Activated CD8-positive, alpha-beta memory T cell treated with anti-CD3 and anti-CD28 coated beads, Interleukin-2, amount 50 U/mL, for 1 hour (primary cell): ENCODE measurements around the gene EPHA8.

Source experiments
- DNase-seq: peaks from one replicate; pipeline ENCODE4 v3.0.0-alpha.2; 2020; ENCODE audit errors: extremely low read depth

The EPHA8 gene

GRCh38 chr1:22567197-22567596 lies 3.9 kb downstream of the EPHA8 start:
- no peak for DNase-seq

DNA sequence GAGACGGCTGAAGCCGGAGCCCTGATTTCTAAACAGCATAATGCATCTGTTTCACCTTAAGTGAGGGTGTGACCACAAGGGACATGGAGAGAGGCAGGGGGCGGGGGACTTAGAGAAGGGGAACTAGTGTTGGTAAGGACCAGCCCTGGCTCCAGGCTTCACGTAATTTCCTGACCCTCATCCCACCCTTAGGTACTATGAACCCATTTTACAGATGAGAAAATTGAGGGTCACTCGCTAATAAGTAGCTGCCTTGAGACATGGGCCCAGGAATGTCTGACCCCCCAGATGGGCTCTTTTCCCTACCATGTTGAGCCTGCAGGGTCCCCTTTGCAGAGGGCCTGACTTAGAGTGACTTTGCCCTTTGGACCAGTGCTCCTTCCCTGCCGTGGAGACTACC lies 4.7 kb downstream of the EPHA8 start:
- DNase-seq: no peak

DNA sequence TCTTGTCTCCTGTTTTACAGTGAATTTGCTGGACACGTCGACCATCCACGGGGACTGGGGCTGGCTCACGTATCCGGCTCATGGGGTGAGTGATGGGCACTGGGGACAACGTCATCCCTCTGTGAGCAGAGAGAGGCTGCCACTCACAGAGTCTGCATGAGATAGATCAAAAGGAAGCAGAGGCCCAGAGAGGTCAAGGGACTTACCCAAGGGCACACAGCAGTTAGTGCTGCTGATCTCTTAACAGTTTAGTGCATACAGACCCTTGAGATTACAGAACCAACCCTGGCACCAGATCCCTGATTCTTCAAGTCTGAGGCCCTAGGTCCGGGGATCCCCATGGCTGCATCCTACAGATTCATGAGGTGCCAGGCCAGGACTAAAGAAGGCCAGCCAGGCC lies 6.0 kb downstream of the EPHA8 start:
- DNase-seq: no peak

DNA sequence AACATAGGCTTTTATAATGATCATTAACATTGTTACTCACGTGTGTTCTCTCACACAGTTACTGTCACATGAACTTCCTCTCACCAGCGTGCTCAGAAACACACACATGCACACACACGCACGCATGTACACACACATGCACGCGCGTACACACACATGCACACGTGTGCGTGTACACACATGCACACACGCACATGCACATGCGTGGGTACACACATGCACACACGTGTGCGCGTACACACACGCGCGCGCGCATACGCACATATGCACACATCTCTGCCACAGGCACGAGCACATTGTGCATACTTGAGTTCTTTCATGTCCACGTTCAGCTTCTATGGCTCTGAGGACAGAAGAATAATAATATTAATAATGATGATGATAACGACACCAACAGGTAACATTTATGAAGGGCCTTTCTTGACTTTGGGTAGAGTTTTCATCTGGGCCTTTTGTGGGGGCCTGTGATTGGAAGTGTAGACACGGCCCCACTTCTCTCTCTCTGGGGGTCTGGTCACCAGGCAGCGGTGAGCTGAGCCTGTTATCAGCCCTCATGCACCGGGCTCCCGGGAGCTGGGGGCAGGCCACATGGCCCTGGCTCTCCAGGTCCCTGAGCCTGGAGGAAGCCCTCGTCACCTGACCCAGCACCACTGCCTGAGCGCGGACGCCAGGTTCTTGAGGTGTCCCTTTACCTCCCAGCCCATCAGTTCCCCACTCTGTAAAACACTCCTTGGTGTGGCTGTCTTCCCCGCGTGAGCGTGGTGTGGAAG lies 7.0 kb downstream of the EPHA8 start:
- DNase-seq: no peak

DNA sequence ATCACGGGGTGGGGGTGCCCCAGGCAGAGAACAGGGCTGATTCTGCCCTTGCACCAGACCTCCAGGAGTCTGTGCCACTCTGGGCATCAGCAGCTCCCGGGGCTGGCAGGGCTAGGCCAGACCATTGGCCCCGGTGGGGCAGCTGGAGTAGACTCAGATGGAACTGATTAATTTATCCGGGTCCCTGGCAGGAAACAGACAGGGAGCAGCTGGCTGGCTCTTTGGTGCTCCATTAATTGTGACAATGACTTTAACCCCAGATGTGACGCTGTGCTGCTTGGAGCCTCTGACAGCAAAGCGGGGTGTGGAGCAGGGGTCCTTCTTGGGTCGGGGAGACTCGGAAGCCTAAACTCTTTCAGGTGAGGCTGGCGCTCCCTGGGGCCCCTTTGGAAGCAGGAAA lies 9.5 kb downstream of the EPHA8 start:
- DNase-seq: no peak

DNA sequence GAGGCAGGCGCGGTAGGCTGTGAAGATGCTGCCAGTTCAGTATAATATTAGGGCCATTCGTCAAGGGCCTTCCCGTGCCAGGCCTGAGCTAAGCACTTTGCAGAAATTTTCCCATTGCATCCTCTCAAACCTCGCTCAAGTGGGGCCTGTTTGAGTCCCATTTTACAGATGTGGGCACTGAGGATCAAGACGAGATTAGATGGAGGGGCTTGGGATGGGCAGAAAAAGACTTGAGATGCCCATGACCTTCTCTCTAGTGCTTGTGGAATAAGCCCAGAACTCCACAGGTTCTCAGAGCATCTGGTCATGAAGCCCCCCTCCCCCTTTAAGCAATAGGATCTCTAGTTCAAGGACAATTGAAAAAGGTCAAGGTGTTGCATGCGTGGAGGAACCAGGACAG lies 9.9 kb downstream of the EPHA8 start:
- no peak for DNase-seq

DNA sequence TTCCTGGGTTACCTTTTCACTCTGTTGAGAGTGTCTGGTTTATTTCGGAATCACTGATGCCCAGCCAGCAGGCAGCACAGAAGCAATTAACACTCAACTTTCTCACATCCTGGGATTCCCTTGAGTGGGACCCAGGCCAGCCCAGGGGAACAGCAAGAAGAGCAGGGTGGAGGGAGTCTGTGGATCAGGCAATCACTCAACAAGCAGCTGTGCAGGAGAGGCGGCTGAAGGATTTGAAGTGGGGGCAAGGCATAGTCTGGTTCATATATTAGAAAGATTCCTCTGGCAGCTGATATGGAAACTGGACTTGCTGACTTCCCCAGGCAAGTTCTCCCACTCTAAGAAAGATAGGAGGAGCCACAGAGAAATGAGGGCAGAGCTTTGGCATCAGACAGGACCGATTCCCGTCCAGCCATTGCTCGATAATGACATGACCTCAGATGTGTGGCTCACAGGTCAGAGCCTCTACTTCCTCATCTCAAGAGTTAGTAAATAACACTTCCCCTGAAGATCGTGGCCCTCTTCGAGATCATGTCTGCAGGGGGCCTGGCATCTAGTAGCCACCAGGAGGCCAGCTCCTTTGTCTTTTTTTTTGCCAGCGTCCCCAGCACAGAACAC lies 12.4 kb downstream of the EPHA8 start:
- DNase-seq: no peak

DNA sequence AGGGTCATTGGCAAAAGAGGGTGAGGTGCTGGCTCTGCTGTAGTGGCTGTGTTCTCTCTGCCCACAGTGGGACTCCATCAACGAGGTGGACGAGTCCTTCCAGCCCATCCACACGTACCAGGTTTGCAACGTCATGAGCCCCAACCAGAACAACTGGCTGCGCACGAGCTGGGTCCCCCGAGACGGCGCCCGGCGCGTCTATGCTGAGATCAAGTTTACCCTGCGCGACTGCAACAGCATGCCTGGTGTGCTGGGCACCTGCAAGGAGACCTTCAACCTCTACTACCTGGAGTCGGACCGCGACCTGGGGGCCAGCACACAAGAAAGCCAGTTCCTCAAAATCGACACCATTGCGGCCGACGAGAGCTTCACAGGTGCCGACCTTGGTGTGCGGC lies 12.9 kb downstream of the EPHA8 start:
- no peak for DNase-seq

DNA sequence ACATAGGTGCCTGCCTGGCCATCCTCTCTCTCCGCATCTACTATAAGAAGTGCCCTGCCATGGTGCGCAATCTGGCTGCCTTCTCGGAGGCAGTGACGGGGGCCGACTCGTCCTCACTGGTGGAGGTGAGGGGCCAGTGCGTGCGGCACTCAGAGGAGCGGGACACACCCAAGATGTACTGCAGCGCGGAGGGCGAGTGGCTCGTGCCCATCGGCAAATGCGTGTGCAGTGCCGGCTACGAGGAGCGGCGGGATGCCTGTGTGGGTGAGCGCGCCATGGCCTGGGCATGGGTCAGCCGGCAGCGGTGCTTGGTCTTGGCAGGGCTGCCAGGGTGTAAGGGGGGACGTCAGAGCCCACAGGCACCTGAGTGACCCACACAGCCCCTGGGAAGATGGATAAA lies 13.3 kb downstream of the EPHA8 start:
- DNase-seq: no peak

- no peak for DNase-seq
These were observed 15.6 kb downstream of the EPHA8 start for GRCh38 chr1:22578732-22579361.

- no peak for DNase-seq
These were observed 16.4 kb downstream of the EPHA8 start for GRCh38 chr1:22579541-22580155.

GRCh38 chr1:22582661-22583635 lies 19.7 kb downstream of the EPHA8 start:
- no peak for DNase-seq

GRCh38 chr1:22584001-22584562 lies 20.8 kb downstream of the EPHA8 start:
- DNase-seq: no peak

GRCh38 chr1:22584970-22585369 lies 21.7 kb downstream of the EPHA8 start:
- DNase-seq: no peak

DNA sequence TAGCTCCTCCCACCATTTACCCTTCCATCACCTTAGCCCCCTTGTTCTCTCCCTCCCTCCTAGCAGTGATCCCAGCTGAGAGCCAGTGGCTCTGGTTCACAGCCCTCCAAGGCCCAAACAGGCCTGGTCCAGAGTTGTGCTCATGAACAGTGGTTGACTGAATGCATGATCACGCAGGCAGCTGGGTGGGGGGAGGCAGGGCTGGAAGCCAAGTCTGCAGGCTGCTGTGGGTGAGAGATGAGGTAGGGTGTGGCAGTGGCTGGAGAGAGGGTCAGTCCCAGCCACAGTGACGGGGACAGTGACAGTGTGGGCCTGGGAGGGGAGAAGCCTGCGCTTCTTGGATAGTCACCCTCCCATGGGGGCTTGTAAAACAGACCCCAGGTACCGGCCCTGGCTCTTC lies 22.2 kb downstream of the EPHA8 start:
- no peak for DNase-seq

DNA sequence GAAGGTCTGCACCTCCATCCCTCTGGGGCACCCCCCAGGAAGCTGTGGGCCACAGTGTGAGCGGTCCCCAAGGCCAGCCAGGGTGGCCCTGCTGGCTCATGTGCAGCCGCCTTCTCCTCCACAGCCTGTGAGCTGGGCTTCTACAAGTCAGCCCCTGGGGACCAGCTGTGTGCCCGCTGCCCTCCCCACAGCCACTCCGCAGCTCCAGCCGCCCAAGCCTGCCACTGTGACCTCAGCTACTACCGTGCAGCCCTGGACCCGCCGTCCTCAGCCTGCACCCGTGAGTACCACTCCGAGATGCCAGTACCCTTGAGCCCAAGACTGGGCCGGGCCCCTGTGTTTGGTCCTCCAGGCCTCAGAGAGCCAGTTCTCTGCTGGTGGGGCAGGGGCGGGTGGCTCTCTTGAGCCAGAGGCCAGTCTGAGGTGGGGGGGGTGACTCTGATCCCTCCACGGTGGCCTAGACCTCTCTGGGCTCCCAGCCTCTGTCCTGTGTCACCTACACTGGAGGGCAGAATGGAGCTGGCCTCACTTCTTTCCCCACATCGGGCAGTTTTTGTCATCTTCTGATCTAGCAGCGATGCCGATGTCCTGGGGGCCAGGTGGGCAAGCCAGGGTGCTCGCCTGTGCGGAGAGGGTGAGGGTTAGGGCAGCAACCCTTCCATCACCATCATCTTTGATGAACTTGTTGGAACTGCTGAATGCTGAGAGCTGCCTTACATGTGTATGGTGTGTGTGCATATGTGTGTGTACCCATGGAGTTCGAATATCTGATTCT lies 23.3 kb downstream of the EPHA8 start:
- DNase-seq: no peak

GRCh38 chr1:22587247-22587646 lies 24.0 kb downstream of the EPHA8 start:
- DNase-seq: no peak

- no peak for DNase-seq
These were observed 25.7 kb downstream of the EPHA8 start for GRCh38 chr1:22588899-22589422.

GRCh38 chr1:22591576-22591975 lies 28.3 kb downstream of the EPHA8 start:
- no peak for DNase-seq

DNA sequence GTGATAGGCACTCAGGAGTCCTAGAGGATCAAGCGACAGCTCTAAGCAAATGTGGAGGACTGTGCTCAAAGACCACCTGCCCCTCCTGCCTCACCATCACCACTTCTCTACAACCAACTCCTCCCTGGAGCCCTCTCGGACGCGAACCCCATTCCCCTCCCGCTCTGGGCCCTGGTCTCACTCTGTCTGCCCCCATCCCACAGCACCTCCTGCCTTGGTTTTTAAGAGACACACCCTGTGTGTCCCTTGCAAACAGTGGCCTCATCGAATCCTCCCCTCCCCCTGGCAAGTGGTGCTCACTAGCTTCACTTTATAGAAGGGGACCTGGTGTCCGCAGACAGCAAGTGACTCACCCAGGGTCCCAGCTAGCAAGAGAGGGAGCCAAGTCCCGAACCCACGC lies 28.8 kb downstream of the EPHA8 start:
- DNase-seq: no peak
